IPS-15b (cell line): ENCODE data around the gene QSOX1.
A peak's percentile ranks its signal among the peaks of the same experiment; 100 is the strongest.

Experiments
- H3K27me3 ChIP-seq: one replicate; pipeline ENCODE4 v1.6.1; 2013; ENCODE audit warnings: low read length; ENCODE audit not compliant: control insufficient read depth, insufficient read depth
- H3K36me3 ChIP-seq: one replicate; pipeline ENCODE4 v1.6.1; 2013; ENCODE audit warnings: low read length; ENCODE audit not compliant: control insufficient read depth, insufficient read depth
- H3K4me1 ChIP-seq: one replicate; pipeline ENCODE4 v1.6.1; 2013; ENCODE audit warnings: mild to moderate bottlenecking, low read length; ENCODE audit not compliant: control insufficient read depth, insufficient read depth
- H3K4me3 ChIP-seq: one replicate; pipeline ENCODE4 v1.5.1; 2013; ENCODE audit warnings: low read depth, low read length
- H3K9ac ChIP-seq: one replicate; pipeline ENCODE4 v1.6.1; 2013; ENCODE audit warnings: low read depth, mild to moderate bottlenecking, low read length
- H3K9me3 ChIP-seq: one replicate; pipeline ENCODE4 v1.6.1; 2013; ENCODE audit warnings: mild to moderate bottlenecking, low read length; ENCODE audit not compliant: control insufficient read depth, insufficient read depth

The QSOX1 gene

DNA sequence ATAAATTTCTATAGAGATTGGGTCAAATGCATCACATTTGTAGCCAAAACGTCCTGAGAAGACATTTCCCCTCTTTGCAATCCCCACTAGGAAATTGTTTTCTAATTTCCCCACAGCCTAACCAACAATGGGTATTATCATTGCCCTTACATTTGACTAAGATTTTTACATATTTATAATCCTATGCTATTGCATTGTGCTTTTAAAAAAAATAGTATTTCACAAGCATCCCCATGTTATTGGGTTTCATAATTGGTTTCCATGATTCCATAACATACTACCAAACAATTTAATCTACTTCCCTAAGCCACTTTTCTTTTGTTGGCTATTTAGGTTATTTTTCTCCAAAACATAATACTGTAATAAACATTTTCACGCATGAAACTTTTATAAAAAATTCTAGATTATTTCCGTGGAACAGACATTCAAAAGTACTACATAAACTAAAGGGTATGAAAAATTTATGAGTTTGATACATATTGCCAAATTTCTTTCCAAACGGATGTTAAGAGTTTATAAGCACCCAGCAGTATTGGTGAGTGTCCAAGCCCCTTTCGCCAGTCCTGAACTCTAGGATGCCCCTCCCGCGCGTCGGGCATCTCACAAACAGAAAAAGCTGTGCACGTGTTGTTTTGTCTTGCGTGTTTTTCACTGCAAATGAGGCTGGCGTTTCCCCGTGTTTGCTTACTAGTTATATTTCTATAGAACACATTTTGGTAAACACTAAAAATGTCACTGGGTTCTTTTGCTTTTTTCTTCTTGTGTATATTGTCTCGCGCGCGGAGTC lies 73.4 kb downstream of the QSOX1 start:
- H3K36me3 ChIP-seq = no peaks in the 10 kb centered on the region
- H3K9ac ChIP-seq = no peak overlapping the region
- peaks cover 75% of the 10 kb centered on the region for H3K27me3 ChIP-seq
- peaks cover 12% of the 10 kb centered on the region for H3K4me1 ChIP-seq
- no peaks in the 10 kb centered on the region for H3K9me3 ChIP-seq
- peak overlapping the region; percentile 42 for H3K4me3 ChIP-seq

DNA sequence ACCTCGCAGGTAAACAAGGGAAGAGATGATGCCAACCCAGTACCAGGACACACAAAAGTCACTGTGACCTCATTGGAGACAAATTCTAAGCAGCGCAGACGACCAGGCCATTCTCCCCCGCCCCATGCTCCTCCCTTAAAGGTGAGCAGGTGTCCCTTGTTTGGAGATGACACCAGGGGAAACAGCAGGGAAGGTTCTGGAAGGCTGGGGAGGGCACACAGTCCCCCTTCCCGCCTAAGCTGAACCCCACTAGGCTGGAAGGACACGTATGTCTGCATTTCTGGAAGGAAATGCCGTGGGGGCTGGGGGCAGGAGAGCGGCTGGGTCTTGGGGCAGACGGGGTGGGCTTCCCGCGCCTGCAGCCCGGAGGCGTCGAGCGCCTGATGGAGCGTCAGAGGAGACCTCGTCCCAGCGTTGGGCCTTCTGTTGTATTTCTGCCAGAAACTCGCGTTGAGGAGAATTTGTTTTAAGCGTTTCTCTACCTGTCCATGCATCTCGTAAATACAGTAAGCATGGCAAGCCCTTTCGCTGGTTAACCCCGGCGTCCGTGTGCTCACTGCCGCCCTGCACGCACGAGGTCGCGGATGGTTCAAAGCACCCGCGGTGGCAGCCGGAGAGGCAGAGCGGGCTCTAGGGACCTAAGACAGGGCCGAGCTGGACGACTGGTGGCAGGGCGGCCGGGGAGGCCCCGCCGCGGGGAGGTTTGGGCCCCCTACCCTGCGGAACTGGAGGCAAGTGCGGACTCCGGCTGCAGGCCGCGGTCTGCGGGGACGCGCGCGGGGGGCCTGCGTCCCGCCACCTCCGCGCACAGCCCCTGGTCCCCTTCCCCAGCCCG lies 74.2 kb downstream of the QSOX1 start:
- Histone ChIP-seq H3K4me1 (peaks cover 12% of the 10 kb centered on the region), H3K36me3 (no peaks in the 10 kb centered on the region), H3K27me3 (peaks cover 79% of the 10 kb centered on the region), H3K9me3 (no peaks in the 10 kb centered on the region), H3K4me3 (peak overlapping the region; percentile 42), H3K9ac (no peak overlapping the region)

DNA sequence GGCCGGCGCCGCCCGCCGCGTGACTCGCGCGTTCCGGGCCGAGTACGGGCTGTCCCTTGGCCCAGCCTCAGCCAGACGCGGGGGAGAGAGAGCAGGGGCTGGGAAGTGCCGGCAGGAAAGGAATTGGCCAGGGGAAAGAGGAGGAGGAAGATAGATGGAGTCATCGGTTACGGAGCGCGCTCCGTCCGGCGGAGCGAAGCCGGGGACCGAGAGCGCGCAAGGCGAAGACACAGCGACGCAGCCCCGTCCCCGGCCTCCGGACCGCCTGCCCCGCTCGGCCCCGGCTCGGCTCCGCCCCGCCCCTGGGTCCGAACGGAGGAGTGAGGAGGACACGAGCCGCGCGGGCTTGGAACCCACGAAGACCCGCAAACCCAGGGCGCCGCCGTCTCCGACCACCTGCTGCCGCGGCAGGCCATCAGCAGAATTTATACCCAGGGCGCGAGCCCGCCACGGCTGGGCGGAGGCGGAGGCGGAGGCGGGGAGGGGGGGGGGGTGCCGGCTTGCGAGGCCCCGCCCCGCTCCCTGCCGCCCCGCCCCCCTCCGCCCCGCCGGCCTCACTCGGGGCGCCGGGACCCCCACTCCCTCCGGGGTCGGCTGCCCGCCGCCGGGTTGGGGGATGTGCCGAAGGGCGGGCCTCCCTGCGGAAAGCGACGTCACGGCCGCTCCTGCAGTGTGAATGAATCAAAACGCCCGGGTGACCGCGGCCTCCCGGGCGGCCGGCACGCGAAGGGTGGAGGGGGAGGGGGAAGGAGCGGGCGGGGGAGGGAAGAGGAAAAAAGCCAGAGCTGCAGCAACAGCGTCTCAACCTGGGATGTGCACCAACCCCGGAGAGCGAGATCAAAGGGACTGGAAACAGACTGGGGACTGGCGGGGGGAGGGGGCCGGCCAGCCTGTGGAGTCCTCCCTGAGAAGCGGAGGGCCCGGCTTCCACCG lies 75.1 kb downstream of the QSOX1 start, which contains the start of gene LHX4:
Gene LHX4, plus strand, starts transcription at position 782 of the 933 bp plus-strand sequence. CDS start 266 bp downstream, outside the sequence.
- Histone ChIP-seq H3K36me3 (no peaks in the 10 kb centered on the region), H3K9ac (no peak within 1 kb of the TSS), H3K27me3 (peaks cover 81% of the 10 kb centered on the region), H3K4me1 (peaks cover 12% of the 10 kb centered on the region), H3K4me3 (peak within 1 kb of the TSS; percentile 73), H3K9me3 (no peaks in the 10 kb centered on the region)

DNA sequence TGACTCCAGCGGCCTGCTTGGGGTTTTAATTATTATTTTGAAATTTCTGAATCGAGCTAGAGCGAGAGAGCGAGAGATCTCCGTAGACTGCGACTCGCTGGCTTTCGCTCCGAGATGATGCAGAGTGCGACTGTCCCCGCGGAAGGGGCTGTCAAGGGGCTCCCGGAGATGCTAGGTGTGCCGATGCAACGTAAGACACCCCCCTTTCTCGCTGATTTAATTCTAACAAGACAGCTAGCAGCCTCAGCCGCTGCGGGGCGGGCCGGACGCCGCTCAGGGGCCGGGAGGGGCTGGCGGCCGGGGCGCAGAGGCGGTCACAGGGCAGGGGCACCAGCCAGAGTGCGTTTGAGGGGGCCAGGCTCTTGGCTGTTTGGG lies 75.7 kb downstream of the QSOX1 start:
- Histone ChIP-seq H3K9ac (no peak overlapping the region), H3K4me1 (peaks cover 10% of the 10 kb centered on the region), H3K4me3 (peak overlapping the region; percentile 73), H3K9me3 (no peaks in the 10 kb centered on the region), H3K36me3 (no peaks in the 10 kb centered on the region), H3K27me3 (peaks cover 85% of the 10 kb centered on the region)

DNA sequence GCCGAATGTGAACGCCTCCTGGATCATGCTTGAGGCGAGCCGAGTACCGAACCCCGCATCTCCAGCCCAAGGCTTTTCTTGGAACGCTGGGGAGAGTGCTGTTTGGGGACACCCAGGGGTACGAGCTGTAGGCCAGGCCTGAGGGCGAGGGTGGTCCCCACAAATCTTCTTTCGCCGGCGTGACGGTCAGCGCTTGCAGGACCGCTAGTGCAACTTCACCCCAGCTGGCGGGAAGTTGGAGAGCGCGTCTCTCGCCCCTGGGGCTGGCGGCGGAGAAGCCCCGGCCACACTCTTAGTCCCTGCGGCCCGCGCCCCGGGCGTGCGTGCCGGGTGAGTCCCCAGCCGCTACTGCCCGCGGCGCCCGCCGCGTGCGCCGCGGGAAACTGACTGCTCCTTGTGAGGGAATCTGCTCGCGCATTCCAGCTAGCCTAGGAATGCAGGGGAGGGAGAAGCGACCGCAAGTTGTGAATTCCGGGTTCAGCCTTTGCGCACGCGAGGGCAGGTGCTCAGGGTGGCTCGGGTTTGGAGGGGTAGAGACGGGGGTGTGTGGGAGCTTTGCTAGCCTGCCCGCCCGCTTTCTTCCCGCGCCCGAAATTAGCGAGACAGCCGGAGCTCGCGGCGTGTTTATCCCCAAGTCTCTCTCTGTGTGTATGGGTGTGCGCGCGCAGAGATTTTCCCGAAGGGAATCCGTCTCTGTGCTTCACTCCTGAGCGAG lies 76.3 kb downstream of the QSOX1 start:
- Histone ChIP-seq H3K4me3 (peak overlapping the region; percentile 73), H3K9me3 (no peaks in the 10 kb centered on the region), H3K9ac (no peak overlapping the region), H3K36me3 (no peaks in the 10 kb centered on the region), H3K27me3 (peaks cover 86% of the 10 kb centered on the region), H3K4me1 (peaks cover 9% of the 10 kb centered on the region)

DNA sequence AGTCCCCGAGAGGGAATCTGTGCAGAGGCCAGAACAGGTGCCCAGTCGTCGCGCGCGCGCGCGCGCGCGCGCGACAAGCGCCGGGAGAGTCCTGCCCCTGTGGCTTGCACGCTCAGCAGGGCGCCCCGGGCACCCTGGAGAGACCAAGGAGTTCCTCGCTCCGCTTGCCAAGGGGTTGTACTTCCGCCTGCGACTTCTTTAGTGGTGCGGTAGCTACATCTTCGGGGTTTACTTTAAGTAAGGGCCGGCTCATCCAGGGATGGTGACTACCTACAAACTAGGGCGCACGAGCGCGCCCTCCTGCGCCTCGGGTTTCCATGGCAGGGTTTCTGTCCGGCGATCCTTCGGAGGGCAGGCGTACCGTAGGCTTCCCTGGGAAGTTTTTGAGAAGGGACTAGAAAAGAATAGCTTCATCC lies 76.8 kb downstream of the QSOX1 start:
- Histone ChIP-seq H3K36me3 (no peaks in the 10 kb centered on the region), H3K9ac (no peak overlapping the region), H3K4me3 (peak overlapping the region; percentile 73), H3K27me3 (peaks cover 86% of the 10 kb centered on the region), H3K9me3 (no peaks in the 10 kb centered on the region), H3K4me1 (peaks cover 14% of the 10 kb centered on the region)

DNA sequence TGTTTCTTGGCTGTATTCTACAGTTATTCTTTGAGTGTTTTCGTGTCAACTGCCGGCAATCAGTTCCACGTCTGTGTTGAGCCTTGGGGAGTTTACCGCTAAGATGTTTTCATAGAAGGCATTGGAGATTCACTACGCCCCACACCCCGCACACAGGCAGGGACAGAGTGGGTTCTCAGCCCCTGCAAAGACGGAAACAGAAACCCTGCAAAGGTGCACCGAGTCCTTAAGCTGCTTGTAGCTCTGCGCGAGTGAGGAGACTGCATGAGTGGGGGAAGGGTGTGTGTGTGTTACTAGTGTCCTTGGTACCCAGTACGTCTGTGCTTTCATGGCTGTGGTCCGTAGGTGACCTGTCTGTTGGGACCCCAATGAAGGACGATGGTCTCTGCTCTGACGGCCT lies 77.3 kb downstream of the QSOX1 start:
- Histone ChIP-seq H3K27me3 (peaks cover 86% of the 10 kb centered on the region), H3K9ac (no peak overlapping the region), H3K4me1 (peaks cover 18% of the 10 kb centered on the region), H3K9me3 (no peaks in the 10 kb centered on the region), H3K36me3 (no peaks in the 10 kb centered on the region), H3K4me3 (peak overlapping the region; percentile 73)

DNA sequence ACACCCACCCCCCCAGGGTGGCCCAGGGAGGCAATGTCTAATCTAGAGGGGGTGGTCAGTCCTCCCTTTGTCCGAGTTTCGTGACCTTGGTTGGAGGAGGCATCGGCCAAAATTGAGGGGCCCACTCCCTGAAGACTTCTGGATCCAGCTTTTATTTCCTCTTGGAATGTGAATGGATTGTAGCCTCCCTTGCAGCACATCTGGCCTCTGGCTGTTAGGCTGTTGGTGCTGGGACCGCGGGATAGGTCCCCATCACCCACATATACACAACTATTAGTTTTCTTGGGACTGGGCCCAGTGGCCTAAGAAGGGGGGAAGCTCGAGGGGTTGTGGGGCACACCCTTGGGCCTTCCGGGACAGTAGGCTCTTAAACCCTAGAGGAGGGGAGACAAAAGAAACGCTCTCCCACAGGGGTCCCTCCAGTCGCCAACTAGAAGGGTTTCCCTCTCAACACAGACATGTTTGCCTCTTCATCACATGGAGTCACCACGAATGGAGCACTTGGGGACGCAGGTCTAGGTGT lies 77.9 kb downstream of the QSOX1 start:
- Histone ChIP-seq H3K9me3 (no peaks in the 10 kb centered on the region), H3K27me3 (peaks cover 86% of the 10 kb centered on the region), H3K4me1 (peaks cover 23% of the 10 kb centered on the region), H3K36me3 (no peaks in the 10 kb centered on the region), H3K4me3 (peak overlapping the region; percentile 73), H3K9ac (no peak overlapping the region)

DNA sequence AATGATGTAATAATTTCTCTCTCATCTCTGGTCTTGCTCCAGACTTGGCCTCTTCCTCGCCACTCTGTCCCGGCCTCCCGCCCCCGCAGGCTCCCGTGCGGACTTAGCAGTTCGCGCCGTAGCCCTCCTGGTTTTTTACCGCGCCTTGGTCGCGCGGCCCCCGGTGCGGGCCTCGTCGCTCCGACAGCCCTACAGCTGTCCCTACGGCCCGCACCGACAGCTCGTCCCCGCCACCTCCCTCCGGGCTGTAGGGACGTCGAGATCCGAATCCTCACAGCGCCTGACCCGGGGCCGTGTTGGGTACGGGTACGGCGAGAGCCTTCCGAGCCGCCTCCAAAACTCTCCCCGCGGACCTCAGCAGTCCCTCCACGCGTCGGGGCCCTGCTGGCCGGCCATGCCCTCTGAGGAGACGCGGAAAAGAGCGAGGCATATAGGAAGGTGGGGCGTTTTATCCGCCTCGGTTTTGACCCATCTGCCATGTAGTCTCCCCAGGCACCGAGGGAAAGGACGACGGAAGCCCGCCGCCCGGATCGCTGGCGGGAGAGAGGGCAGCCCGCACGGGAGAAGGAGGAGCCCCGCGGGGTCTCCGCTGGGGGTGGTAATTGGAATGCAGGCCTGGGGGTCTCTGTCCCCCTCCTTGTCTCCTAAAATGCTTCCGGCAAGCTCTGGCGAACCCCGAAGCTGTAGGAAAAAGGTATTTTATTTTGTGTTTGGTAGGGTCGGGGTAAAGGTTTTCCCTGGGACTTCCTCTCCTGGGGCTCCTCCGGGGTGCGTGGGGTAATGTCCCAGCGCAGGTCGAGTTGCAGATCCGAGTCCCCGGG lies 78.7 kb downstream of the QSOX1 start:
- Histone ChIP-seq H3K36me3 (no peaks in the 10 kb centered on the region), H3K4me1 (peaks cover 30% of the 10 kb centered on the region), H3K9ac (no peak overlapping the region), H3K27me3 (peaks cover 86% of the 10 kb centered on the region), H3K4me3 (peak overlapping the region; percentile 73), H3K9me3 (no peaks in the 10 kb centered on the region)

DNA sequence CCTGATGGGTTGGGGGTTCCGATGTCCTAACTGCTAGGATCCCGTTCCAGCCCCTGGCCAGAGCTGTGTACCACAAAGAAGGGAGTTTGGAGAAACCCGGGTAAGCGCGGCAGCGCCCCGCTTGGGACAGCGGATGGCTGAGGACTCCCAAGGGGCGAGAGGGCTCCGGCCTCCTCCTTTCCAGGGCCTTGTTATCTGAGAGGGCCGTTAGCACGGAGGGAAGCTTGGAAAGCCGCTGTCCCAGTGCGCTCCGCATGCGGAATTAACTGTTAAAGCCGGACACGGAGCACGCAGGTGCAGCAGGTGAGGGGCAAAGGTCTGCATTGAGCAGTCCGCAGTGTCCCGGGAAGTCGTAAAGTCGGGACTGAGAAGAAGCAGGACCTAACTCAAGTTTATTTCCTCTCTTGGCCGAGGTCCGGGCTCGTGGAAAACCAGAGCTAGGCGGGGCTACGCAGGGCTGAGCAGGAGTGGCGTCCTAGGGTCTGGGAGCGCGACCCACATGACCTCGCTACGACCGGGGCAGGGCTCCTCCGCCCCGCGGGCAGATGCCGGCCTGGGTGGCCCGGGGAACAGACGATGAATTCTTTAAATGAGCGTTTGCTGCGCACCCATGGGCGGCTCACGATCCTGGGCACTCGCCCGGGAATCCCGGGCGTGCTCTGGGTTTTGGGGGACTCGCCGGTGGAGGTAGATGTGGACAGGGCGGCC lies 79.9 kb downstream of the QSOX1 start:
- peaks cover 38% of the 10 kb centered on the region for H3K4me1 ChIP-seq
- H3K9ac ChIP-seq = no peak overlapping the region
- peaks cover 81% of the 10 kb centered on the region for H3K27me3 ChIP-seq
- H3K9me3 ChIP-seq = no peaks in the 10 kb centered on the region
- no peaks in the 10 kb centered on the region for H3K36me3 ChIP-seq
- peak overlapping the region; percentile 32 for H3K4me3 ChIP-seq
